DND-41 (cell line): ENCODE results near the gene PKDCC.

ENCODE experiments used
- EZH2 ChIP-seq: IDR thresholded peaks from 3 replicates; pipeline ENCODE4 v1.6.1; 2012; ENCODE audit warnings: borderline replicate concordance, low read depth, mild to moderate bottlenecking, moderate library complexity, low read length, inconsistent platforms; ENCODE audit not compliant: severe bottlenecking
- TF ChIP-seq, protein P1 (sequence below): IDR thresholded peaks from 2 replicates; pipeline ENCODE4 v1.5.1; 2012; ENCODE audit warnings: borderline replicate concordance, low read length, moderate library complexity, mild to moderate bottlenecking; ENCODE audit not compliant: poor library complexity, severe bottlenecking; ENCODE audit errors: extremely low read depth

DNA sequence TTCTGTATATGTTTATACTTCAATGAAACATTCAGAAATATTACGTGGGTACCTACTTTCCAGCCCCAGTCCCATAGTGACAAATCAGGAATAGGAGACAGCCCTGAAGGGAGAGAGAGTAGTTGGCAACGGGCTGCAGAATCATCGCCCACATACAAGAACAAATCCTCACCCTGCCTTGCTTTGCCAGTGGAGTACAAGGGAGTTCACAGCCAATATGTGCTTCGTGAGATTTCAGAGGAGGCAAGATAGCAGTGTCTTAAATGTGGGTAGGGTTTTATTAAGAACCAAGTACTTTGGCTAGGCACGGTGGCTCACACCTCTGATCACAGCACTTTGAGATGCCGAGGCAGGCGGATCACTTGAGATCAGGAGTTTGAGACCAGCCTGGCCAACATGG is 40.3 kb upstream of the PKDCC start:
- TF ChIP-seq, protein P1, sequence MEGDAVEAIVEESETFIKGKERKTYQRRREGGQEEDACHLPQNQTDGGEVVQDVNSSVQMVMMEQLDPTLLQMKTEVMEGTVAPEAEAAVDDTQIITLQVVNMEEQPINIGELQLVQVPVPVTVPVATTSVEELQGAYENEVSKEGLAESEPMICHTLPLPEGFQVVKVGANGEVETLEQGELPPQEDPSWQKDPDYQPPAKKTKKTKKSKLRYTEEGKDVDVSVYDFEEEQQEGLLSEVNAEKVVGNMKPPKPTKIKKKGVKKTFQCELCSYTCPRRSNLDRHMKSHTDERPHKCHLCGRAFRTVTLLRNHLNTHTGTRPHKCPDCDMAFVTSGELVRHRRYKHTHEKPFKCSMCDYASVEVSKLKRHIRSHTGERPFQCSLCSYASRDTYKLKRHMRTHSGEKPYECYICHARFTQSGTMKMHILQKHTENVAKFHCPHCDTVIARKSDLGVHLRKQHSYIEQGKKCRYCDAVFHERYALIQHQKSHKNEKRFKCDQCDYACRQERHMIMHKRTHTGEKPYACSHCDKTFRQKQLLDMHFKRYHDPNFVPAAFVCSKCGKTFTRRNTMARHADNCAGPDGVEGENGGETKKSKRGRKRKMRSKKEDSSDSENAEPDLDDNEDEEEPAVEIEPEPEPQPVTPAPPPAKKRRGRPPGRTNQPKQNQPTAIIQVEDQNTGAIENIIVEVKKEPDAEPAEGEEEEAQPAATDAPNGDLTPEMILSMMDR = no peak
- no peak for TF ChIP-seq EZH2
